KOPT-K1 (cell line): Measurements from ENCODE around the gene XCR1.

Experiments
- H3K27ac ChIP-seq: fragments of 200-600 bp; sonication (generic); 2 replicates; pipeline ENCODE4 v1.5.1; 2016; ENCODE audit warnings: antibody characterized with exemption, mild to moderate bottlenecking, low read depth, low read length; ENCODE audit not compliant: poor library complexity, severe bottlenecking
- H3K36me3 ChIP-seq: fragments of 200-600 bp; sonication (generic); 2 replicates; pipeline ENCODE4 v1.5.1; 2017; ENCODE audit warnings: antibody characterized with exemption, mild to moderate bottlenecking, low read length, moderate library complexity; ENCODE audit not compliant: insufficient read depth
- H3K9me3 ChIP-seq: fragments of 200-600 bp; sonication (generic); 2 replicates; pipeline ENCODE4 v1.5.1; 2017; ENCODE audit warnings: antibody characterized with exemption, low read length, mild to moderate bottlenecking; ENCODE audit not compliant: insufficient read depth, poor library complexity, severe bottlenecking

Gene XCR1

DNA sequence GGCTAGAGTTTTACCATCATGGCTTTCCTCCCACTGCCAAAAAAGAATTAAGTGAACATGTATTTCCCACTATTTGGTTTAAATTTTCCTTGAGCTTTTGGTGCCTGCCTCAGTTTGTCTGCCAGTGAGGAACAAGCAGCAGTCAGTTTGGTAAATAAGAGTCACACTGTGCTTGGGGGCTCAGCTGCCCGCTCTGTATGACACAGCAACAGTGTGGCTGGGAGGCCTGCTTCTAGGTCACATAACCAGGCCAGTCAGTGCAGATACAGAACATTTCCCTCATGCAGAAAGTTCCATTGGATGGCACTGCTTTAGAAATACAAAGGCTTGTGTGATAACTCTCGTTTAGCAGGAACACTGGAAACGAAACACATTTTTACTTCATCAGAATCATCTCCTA is 57.3 kb downstream of the XCR1 start:
- H3K9me3 ChIP-seq, result no peaks in the 10 kb centered on the region
- no peak overlapping the region for H3K27ac ChIP-seq
- peaks cover 97% of the 10 kb centered on the region for H3K36me3 ChIP-seq

DNA sequence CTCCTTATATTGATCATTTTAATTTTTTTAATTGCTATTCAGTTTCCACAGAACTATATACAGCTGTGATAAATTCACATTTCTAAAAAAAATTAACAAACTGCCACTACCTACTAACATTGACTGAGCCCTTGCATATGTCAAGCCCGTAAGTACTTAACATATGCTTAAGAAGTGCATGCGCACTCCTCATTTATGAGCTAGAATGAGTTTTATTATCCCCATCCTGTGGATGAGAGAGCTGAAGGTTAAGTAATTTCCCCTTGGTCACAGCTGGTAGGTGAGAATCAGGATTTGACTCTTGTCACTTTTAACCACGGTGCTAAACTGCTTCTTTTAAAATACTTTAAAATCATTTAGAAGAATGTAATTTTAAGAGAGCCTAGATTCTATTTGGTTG is 58.2 kb downstream of the XCR1 start:
- Histone ChIP-seq H3K27ac (no peak overlapping the region), H3K9me3 (no peaks in the 10 kb centered on the region), H3K36me3 (peaks cover 97% of the 10 kb centered on the region)

- no peak overlapping the region for H3K27ac ChIP-seq
- H3K36me3 ChIP-seq, result peaks cover 97% of the 10 kb centered on the region
- H3K9me3 ChIP-seq, result no peaks in the 10 kb centered on the region
These were observed 58.6 kb downstream of the XCR1 start for GRCh38 chr3:45968706-45969105.

GRCh38 chr3:45968149-45968548 is 59.1 kb downstream of the XCR1 start:
- H3K27ac ChIP-seq, result no peak overlapping the region
- no peaks in the 10 kb centered on the region for H3K9me3 ChIP-seq
- H3K36me3 ChIP-seq, result peaks cover 97% of the 10 kb centered on the region

GRCh38 chr3:45967724-45968123 is 59.6 kb downstream of the XCR1 start:
- H3K27ac ChIP-seq, result no peak overlapping the region
- H3K9me3 ChIP-seq, result no peaks in the 10 kb centered on the region
- peaks cover 98% of the 10 kb centered on the region for H3K36me3 ChIP-seq
